Measurements from ENCODE around the gene UBC.

- TF ChIP-seq CTCF (IDR thresholded peaks at IDR 0.05; ENCODE audit: low read depth, low read length): no peak
- TF ChIP-seq MYC (IDR thresholded peaks at IDR 0.05; ENCODE audit: low read depth, low read length): no peak
- TF ChIP-seq POLR2A (IDR thresholded peaks at IDR 0.05; ENCODE audit: extremely low read depth, insufficient read length): no peak
Measured at GRCh38 chr12:124927201-124928094, 13.0 kb upstream of the UBC start.
